ENCODE measurements around the gene ULBP3. TPM values are rescaled to one million over a fixed set of nuclear protein-coding genes. Genes with fewer than 3 reads are reported as not detected.

Gene ULBP3
- total and polyA plus RNA-seq, 9 of the 15 experiments (the other 6 are each of a cell fraction or from before 2014, with no cell fraction given), result 0.25 to 0.33 TPM; not detected in 7

- in situ Hi-C loops (cut with MboI), result loop anchor here (5.0 kb wide), 1 partner anchor 256 kb away; no protein-coding TSS in a partner anchor
- H3K36me3 ChIP-seq (ENCODE audit: control insufficient read depth, insufficient read depth, low read length), result no peaks in the 10 kb centered on the region
- intact Hi-C loops (cut with micrococcal nuclease), result loop anchor here (2.0 to 5.0 kb wide), 2 partner anchors 106 to 189 kb away; no protein-coding TSS in a partner anchor
- no peak overlapping the region for H2AFZ ChIP-seq (ENCODE audit: low read depth, low read length)
- DNase-seq (ENCODE audit: extremely low read depth in 1 of 4, low spot score in 3 of 4) (no peak), FAIRE-seq (no peak), ATAC-seq (peak; percentile 61)
- no peaks in the 10 kb centered on the region for H4K20me1 ChIP-seq (replicated peaks; ENCODE audit: control insufficient read depth, insufficient read depth, low read length)
- WGBS (ENCODE audit: insufficient coverage, low coverage, missing lambda C conversion rate), result 3% methylated on average over 4 of the region's 4 CpGs
- no peaks in the 10 kb centered on the region for H3K79me2 ChIP-seq (ENCODE audit: control insufficient read depth, insufficient read depth, low read length)
- TF ChIP-seq CTCF (IDR thresholded peaks at IDR 0.05 in 2 of 3, conservative IDR thresholded peaks at IDR 0.05 in 1 of 3; ENCODE audit: insufficient read depth in 2 of 3, low read depth in 1 of 3, low read length in 3 of 3), result peak in 1 of 3 experiments; percentile 6; a peak in 2 of 6 replicates
- TF ChIP-seq HMBOX1 (IDR thresholded peaks at IDR 0.05), result no peak
- H3K4me2 ChIP-seq (ENCODE audit: insufficient read depth, low read length), result no peak overlapping the region
- H3K4me1 ChIP-seq (replicated peaks in 1 of 2; ENCODE audit: control insufficient read depth in 2 of 2, insufficient read depth in 2 of 2, low read length in 2 of 2), result no peaks in the 10 kb centered on the region; a peak in 2 of 5 replicates
- CTCF ChIA-PET (ENCODE audit: low intra/inter-chr PET ratio), result interaction anchor here (1.1 to 4.4 kb wide), 3 partner anchors 147 to 734 kb away, joined by 7 to 47 read pairs (median 8); no protein-coding TSS in a partner anchor
- no peak overlapping the region for H3K27ac ChIP-seq (ENCODE audit: extremely low read depth, low read depth, low read length)
- H3K4me3 ChIP-seq, result no peak overlapping the region
- H3K9ac ChIP-seq (ENCODE audit: insufficient read depth in 1 of 2, low read depth in 2 of 2, low read length in 2 of 2), result no peak overlapping the region
- no peaks in the 10 kb centered on the region for H3K9me3 ChIP-seq (replicated peaks; ENCODE audit: control insufficient read depth, insufficient read depth, low read depth, low read length)
- peaks cover 26 to 28% of the 10 kb centered on the region in 2 experiments for H3K27me3 ChIP-seq (ENCODE audit: control insufficient read depth in 2 of 2, insufficient read depth in 2 of 2, low read length in 2 of 2)
- H3K9me1 ChIP-seq (ENCODE audit: control insufficient read depth, insufficient read depth, low read length), result no peaks in the 10 kb centered on the region
- BruUV-seq (replicated peaks), result no TSS peak
- POLR2A ChIA-PET, result no interaction called here
These were observed 12.8 kb upstream of the ULBP3 start for GRCh38 chr6:150081702-150082101.
